PC-9 (cell line): ENCODE measurements around the gene CPTP.

ENCODE experiments used
- EZH2 ChIP-seq: fragments of 200-600 bp; sonication (generic); IDR thresholded peaks from 2 replicates; pipeline ENCODE4 v1.8.0; 2017; ENCODE audit warnings: antibody characterized with exemption, low read depth
- TF ChIP-seq, protein P1 (sequence below): fragments of 200-600 bp; sonication (generic); conservative IDR thresholded peaks from 2 replicates; pipeline ENCODE4 v1.6.1; 2017; ENCODE audit warnings: mixed run types, antibody characterized with exemption, mild to moderate bottlenecking, moderate library complexity

DNA sequence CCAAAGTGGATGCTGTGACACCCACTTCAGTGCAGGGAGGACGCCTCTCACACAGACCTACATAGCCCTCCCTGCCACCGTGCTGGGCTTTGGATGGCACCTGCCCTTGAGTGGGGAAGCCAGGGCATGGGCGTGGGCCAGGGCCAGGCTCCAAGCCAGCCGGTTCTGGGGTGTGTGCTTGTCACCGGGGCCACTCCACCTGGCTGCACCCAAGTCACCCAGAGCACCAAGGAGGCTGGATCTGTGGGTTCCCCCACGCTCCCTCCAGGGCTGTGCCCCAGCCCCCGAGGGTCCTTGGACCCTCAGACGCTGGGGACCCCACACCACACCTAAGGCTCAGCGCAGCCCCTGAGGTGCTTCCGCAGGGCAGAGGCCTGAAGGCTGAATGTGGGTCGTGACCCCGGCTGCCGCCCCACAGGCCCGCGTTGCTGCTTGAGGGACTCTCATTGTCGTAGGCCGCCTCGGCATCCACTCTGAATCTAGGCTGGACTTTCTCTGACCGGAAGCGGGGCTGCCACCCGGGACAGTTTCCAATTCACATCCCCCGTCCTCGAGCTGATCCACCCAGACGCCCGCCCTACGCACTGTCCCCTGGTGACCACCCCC, 32.3 kb downstream of the CPTP start:
- TF ChIP-seq, protein P1, sequence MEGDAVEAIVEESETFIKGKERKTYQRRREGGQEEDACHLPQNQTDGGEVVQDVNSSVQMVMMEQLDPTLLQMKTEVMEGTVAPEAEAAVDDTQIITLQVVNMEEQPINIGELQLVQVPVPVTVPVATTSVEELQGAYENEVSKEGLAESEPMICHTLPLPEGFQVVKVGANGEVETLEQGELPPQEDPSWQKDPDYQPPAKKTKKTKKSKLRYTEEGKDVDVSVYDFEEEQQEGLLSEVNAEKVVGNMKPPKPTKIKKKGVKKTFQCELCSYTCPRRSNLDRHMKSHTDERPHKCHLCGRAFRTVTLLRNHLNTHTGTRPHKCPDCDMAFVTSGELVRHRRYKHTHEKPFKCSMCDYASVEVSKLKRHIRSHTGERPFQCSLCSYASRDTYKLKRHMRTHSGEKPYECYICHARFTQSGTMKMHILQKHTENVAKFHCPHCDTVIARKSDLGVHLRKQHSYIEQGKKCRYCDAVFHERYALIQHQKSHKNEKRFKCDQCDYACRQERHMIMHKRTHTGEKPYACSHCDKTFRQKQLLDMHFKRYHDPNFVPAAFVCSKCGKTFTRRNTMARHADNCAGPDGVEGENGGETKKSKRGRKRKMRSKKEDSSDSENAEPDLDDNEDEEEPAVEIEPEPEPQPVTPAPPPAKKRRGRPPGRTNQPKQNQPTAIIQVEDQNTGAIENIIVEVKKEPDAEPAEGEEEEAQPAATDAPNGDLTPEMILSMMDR = no peak
- TF ChIP-seq EZH2 = no peak
